Neural cell (in vitro differentiated cells): ENCODE results near the gene GPR3.
A peak's percentile ranks its signal among the peaks of the same experiment; 100 is the strongest.

Source experiments
- CTCF ChIP-seq: fragments of 450-650 bp; IDR thresholded peaks from 2 replicates; pipeline ENCODE4 v1.5.1; 2014; ENCODE audit warnings: antibody characterized with exemption, mild to moderate bottlenecking, moderate library complexity; ENCODE audit not compliant: poor library complexity, severe bottlenecking
- EP300 ChIP-seq: fragments of 450-650 bp; conservative IDR thresholded peaks from 2 replicates; pipeline ENCODE4 v1.6.1; 2014; ENCODE audit warnings: antibody characterized with exemption, mild to moderate bottlenecking, moderate library complexity; ENCODE audit not compliant: poor library complexity, severe bottlenecking
- EZH2 ChIP-seq: fragments of 200-600, 300-800 bp; shearing (Covaris generic), sonication (generic); IDR thresholded peaks from 2 replicates; pipeline ENCODE4 v1.6.1; 2014; ENCODE audit warnings: antibody characterized with exemption, low read length, borderline replicate concordance, mild to moderate bottlenecking; ENCODE audit not compliant: insufficient read depth, poor library complexity, severe bottlenecking
- MXI1 ChIP-seq: fragments of 450-650 bp; conservative IDR thresholded peaks from 2 replicates; pipeline ENCODE4 v1.6.1; 2014; ENCODE audit warnings: antibody characterized with exemption, mild to moderate bottlenecking; ENCODE audit not compliant: poor library complexity, severe bottlenecking
- POLR2AphosphoS5 ChIP-seq: IDR thresholded peaks from 2 replicates; pipeline ENCODE4 v1.6.1; 2012
- RAD21 ChIP-seq: fragments of 450-650 bp; conservative IDR thresholded peaks from 2 replicates; pipeline ENCODE4 v1.6.1; 2014; ENCODE audit warnings: antibody characterized with exemption, mild to moderate bottlenecking, moderate library complexity
- REST ChIP-seq: IDR thresholded peaks from 2 replicates; pipeline ENCODE4 v1.6.1; 2012; ENCODE audit warnings: borderline replicate concordance
- SMC3 ChIP-seq: fragments of 450-650 bp; conservative IDR thresholded peaks from 2 replicates; pipeline ENCODE4 v1.6.1; 2014; ENCODE audit warnings: antibody characterized with exemption, mild to moderate bottlenecking, moderate library complexity; ENCODE audit not compliant: poor library complexity
- TAF1 ChIP-seq: IDR thresholded peaks from 2 replicates; pipeline ENCODE4 v1.6.1; 2012; ENCODE audit warnings: low read depth

GRCh38 chr1:27438621-27439061 lies 46.2 kb downstream of the GPR3 start:
- TF ChIP-seq CTCF = no peak
- TF ChIP-seq EP300 = no peak
- no peak for TF ChIP-seq EZH2
- TF ChIP-seq RAD21 = no peak
- peak; percentile 32 for TF ChIP-seq POLR2AphosphoS5
- peak; percentile 21 for TF ChIP-seq REST
- TF ChIP-seq TAF1 = no peak
- TF ChIP-seq MXI1 = no peak
- no peak for TF ChIP-seq SMC3
